SU-DHL-6 (cell line): ENCODE measurements around the gene ADAMTS19.
"Not testable (repeated sequence)": the region's sequence is repeated elsewhere in the genome, so short reads cannot be mapped to it uniquely, and the experiment has no call there.

Source experiments
- EZH2phosphoT487 ChIP-seq: fragments of 200-600 bp; sonication (generic), shearing (Covaris generic); conservative IDR thresholded peaks from 2 replicates; pipeline ENCODE4 v1.6.1; 2018; ENCODE audit warnings: mild to moderate bottlenecking, antibody characterized with exemption, low read length, moderate library complexity, mixed read lengths
- TF ChIP-seq, protein P1 (sequence below): fragments of 200-600 bp; sonication (generic); IDR thresholded peaks from one replicate; pipeline ENCODE4 v1.5.1; 2017; ENCODE audit warnings: antibody characterized with exemption, mild to moderate bottlenecking, low read length, moderate library complexity; ENCODE audit not compliant: insufficient read depth, poor library complexity, severe bottlenecking

DNA sequence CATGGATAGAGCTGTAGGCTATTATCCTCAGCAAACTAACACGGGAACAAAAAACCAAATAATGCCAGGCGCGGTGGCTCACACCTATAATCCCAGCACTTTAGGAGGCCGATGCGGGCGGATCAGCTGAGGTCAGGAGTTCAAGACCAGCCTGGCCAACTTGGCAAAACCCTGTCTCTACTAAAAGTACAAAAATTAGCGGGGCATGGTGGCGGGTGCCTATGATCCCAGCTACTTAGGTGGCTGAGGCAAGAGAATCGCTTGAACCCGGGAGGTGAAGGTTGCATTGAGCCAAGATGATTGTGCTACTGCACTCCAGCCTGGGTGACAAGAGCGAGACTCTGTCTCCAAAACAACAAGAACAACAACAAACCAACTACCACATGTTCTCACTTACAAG lies 177.4 kb downstream of the ADAMTS19 start:
- TF ChIP-seq, protein P1, sequence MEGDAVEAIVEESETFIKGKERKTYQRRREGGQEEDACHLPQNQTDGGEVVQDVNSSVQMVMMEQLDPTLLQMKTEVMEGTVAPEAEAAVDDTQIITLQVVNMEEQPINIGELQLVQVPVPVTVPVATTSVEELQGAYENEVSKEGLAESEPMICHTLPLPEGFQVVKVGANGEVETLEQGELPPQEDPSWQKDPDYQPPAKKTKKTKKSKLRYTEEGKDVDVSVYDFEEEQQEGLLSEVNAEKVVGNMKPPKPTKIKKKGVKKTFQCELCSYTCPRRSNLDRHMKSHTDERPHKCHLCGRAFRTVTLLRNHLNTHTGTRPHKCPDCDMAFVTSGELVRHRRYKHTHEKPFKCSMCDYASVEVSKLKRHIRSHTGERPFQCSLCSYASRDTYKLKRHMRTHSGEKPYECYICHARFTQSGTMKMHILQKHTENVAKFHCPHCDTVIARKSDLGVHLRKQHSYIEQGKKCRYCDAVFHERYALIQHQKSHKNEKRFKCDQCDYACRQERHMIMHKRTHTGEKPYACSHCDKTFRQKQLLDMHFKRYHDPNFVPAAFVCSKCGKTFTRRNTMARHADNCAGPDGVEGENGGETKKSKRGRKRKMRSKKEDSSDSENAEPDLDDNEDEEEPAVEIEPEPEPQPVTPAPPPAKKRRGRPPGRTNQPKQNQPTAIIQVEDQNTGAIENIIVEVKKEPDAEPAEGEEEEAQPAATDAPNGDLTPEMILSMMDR = not testable (repeated sequence)
- not testable (repeated sequence) for TF ChIP-seq EZH2phosphoT487
